Stomach (tissue), 9 donors: ENCODE results near the gene CNOT11. TPM values are rescaled to one million over a fixed set of nuclear protein-coding genes. Genes with fewer than 3 reads are reported as not detected.
"Not testable (repeated sequence)": the region's sequence is repeated elsewhere in the genome, so short reads cannot be mapped to it uniquely, and the experiment has no call there.

Experiments used
- DNase-seq, 2 donors: peaks; one replicate each; pipeline versions ENCODE4 v3.0.0 to v3.0.0-alpha.2; 2013 to 2019
- H3K27ac ChIP-seq, 5 donors: fragments of 200-600 bp in 4 of 5; sonication (generic) in 4 of 5; one replicate each; pipeline ENCODE4 v1.5.1; 2013 to 2019; ENCODE audit warnings: mild to moderate bottlenecking in 1 of 5, moderate library complexity in 1 of 5
- H3K27me3 ChIP-seq, 3 donors: fragments of 200-600 bp; sonication (generic); one replicate each; pipeline ENCODE4 v1.5.1; 2017 to 2019; ENCODE audit warnings: mixed run types in 1 of 3
- H3K36me3 ChIP-seq, 4 donors: fragments of 200-600 bp; sonication (generic); 1 replicate in 3 of 4; 2 replicates in 1 of 4; pipeline ENCODE4 v1.5.1; 2016 to 2019
- H3K4me1 ChIP-seq, 4 donors: fragments of 200-600 bp; sonication (generic); one replicate each; pipeline ENCODE4 v1.5.1; 2016 to 2019
- H3K4me3 ChIP-seq, 4 donors: fragments of 200-600 bp; sonication (generic) in 3 of 4; one replicate each; pipeline ENCODE4 v1.5.1; 2016 to 2019; ENCODE audit warnings: mild to moderate bottlenecking in 1 of 4
- H3K9me3 ChIP-seq, 4 donors: fragments of 200-600 bp; sonication (generic); one replicate each; pipeline ENCODE4 v1.5.1; 2016 to 2019
- CTCF ChIP-seq, 7 experiments: fragments of 450-650 bp in 4 of 7; fragments of 200-600 bp in 3 of 7; sonication (generic) in 3 of 7; IDR thresholded peaks; one replicate each; pipeline ENCODE4 v1.5.1; 2016 to 2019; ENCODE audit warnings: antibody characterized with exemption in 7 of 7, control low read depth in 2 of 7, mild to moderate bottlenecking in 1 of 7
- EP300 ChIP-seq: sonication (generic); formaldehyde crosslinking; IDR thresholded peaks from one replicate; pipeline ENCODE4 v1.6.1; 2017; ENCODE audit warnings: antibody characterized with exemption
- POLR2A ChIP-seq, 4 donors: fragments of 450-650 bp; IDR thresholded peaks; one replicate each; pipeline ENCODE4 v1.6.1; 2016; ENCODE audit warnings: antibody characterized with exemption in 4 of 4, control low read depth in 2 of 4, mild to moderate bottlenecking in 1 of 4, moderate library complexity in 1 of 4
- POLR2AphosphoS5 ChIP-seq, 3 donors: sonication (generic); formaldehyde crosslinking; IDR thresholded peaks; one replicate each; pipeline ENCODE4 v1.6.1; 2016; ENCODE audit warnings: antibody characterized with exemption in 3 of 3
- WGBS, 5 donors: extraction: QIAGEN DNeasy Blood & Tissue Kit in 3 of 5; methylation state at CpG; one replicate each; pipeline versions ENCODE4 v1.1.5 to v1.1.7; 2013 to 2018; 5-methylcytosine and 5-hydroxymethylcytosine counted together
- intact Hi-C: fragments of 100-400 bp; cut with DNase I; formaldehyde crosslinking; loops from one replicate; pipeline ENCODE4 v1.15.1; 2023; ENCODE audit warnings: low total_unique reads
- polyA plus RNA-seq, 3 donors: library from polyadenylated mRNA; stranded (reverse); fragments of 200-250 nt; gene quantifications; one replicate each; pipeline ENCODE4 v1.2.3, GENCODE V29; 2013
- total RNA-seq, 5 donors: library from RNA; depleted of rRNA; stranded (reverse); fragments of >200 nt; gene quantifications; one replicate each; pipeline versions ENCODE4 v1.1.0 to v1.2.3, GENCODE V29; 2014 to 2016
- donor health status: healthy with polysubstance abuse.
- donor health status: Bipolar disorder and iron deficiency.
- donor health status: healthy.

The CNOT11 gene
- total and polyA plus RNA-seq, 8 donors = 9.3 to 71.4 (median 23.3) TPM

GRCh38 chr2:101249826-101250225, 2.9 kb upstream of the CNOT11 start:
- WGBS, 5 donors = 66 to 76% (median 72%) methylated on average over 5 of the region's 5 CpGs
- H3K36me3 ChIP-seq = no peaks in the 10 kb centered on the region
- peaks cover 24 to 48% (median 37%) of the 10 kb centered on the region in 4 donors for H3K4me1 ChIP-seq
- H3K27ac ChIP-seq = no peak overlapping the region
- H3K9me3 ChIP-seq = no peaks in the 10 kb centered on the region
- no peaks in the 10 kb centered on the region for H3K27me3 ChIP-seq
- H3K4me3 ChIP-seq = no peak overlapping the region
- TF ChIP-seq EP300 (no peak), CTCF (IDR thresholded peaks at IDR 0.05) (no peak), POLR2AphosphoS5 (IDR thresholded peaks at IDR 0.05) (no peak), POLR2A (IDR thresholded peaks at IDR 0.05) (no peak)
- no peak for DNase-seq
- intact Hi-C loops = no loop called here

- Histone ChIP-seq H3K4me3 (peak overlapping the region in 2 of 4 donors; percentile 77 to 87), H3K27ac (peak overlapping the region; percentile 33 to 98 (median 98)), H3K4me1 (peaks cover 27 to 51% (median 41%) of the 10 kb centered on the region in 4 donors)
- H3K36me3 ChIP-seq, DNase-seq, H3K9me3 ChIP-seq, intact Hi-C loops, H3K27me3 ChIP-seq: not testable (repeated sequence)
- WGBS, 5 donors = 46 to 71% (median 50%) methylated on average over 10 of the region's 10 CpGs
Measured at GRCh38 chr2:101251246-101251781, 1.4 kb upstream of the CNOT11 start.

- peaks cover 0 to 7% (median 0%) of the 10 kb centered on the region in 4 donors for H3K36me3 ChIP-seq
- peaks cover 24 to 53% (median 45%) of the 10 kb centered on the region in 4 donors for H3K4me1 ChIP-seq
- peak; percentile 69 to 87 for DNase-seq
- peak overlapping the region; percentile 70 to 98 (median 82) for H3K4me3 ChIP-seq
- intact Hi-C loops = no loop called here
- TF ChIP-seq CTCF (IDR thresholded peaks at IDR 0.05) (peak in 5 of 7 experiments; percentile 15 to 61 (median 34)), POLR2AphosphoS5 (IDR thresholded peaks at IDR 0.05) (peak in 1 of 3 donors; percentile 25), EP300 (no peak)
- H3K27me3 ChIP-seq = no peaks in the 10 kb centered on the region
- 15 to 25% (median 20%) methylated on average over 16 of the region's 16 CpGs for WGBS, 5 donors
- no peaks in the 10 kb centered on the region for H3K9me3 ChIP-seq
- peak overlapping the region; percentile 91 to 98 (median 98) for H3K27ac ChIP-seq
Measured at GRCh38 chr2:101251844-101252407, 760 bp upstream of the CNOT11 start.

GRCh38 chr2:101253013-101253702, 472 bp downstream of the CNOT11 start:
- peaks cover 0 to 15% (median 8%) of the 10 kb centered on the region in 4 donors for H3K36me3 ChIP-seq
- no peak for TF ChIP-seq EP300
- peak in 1 of 4 donors; percentile 26 for TF ChIP-seq POLR2A (IDR thresholded peaks at IDR 0.05)
- no peaks in the 10 kb centered on the region for H3K9me3 ChIP-seq
- H3K27me3 ChIP-seq = no peaks in the 10 kb centered on the region
- peak overlapping the region; percentile 70 to 98 (median 82) for H3K4me3 ChIP-seq
- WGBS, 5 donors = 0 to 2% (median 0%) methylated on average over 8 to 65 of the region's 65 CpGs
- intact Hi-C loops = no loop called here
- H3K27ac ChIP-seq = peak overlapping the region; percentile 95 to 98 (median 98)
- peaks cover 24 to 62% (median 49%) of the 10 kb centered on the region in 4 donors for H3K4me1 ChIP-seq
- DNase-seq = peak; percentile 78 to 89

- H3K9me3 ChIP-seq = no peaks in the 10 kb centered on the region
- intact Hi-C loops = no loop called here
- TF ChIP-seq CTCF (IDR thresholded peaks at IDR 0.05) (no peak), EP300 (no peak), POLR2AphosphoS5 (IDR thresholded peaks at IDR 0.05) (no peak), POLR2A (IDR thresholded peaks at IDR 0.05) (no peak)
- H3K4me1 ChIP-seq = peaks cover 24 to 62% (median 49%) of the 10 kb centered on the region in 4 donors
- H3K27ac ChIP-seq = peak overlapping the region; percentile 95 to 98 (median 98)
- no peak for DNase-seq
- 11 to 17% (median 15%) methylated on average over 17 of the region's 17 CpGs for WGBS, 5 donors
- no peaks in the 10 kb centered on the region for H3K27me3 ChIP-seq
- H3K36me3 ChIP-seq = peaks cover 3 to 22% (median 15%) of the 10 kb centered on the region in 4 donors
- peak overlapping the region; percentile 70 to 98 (median 82) for H3K4me3 ChIP-seq
Measured at GRCh38 chr2:101253703-101254450, 1.2 kb downstream of the CNOT11 start.
